K562 (cell line): Measurements from ENCODE around the gene TAP2. TPM values are rescaled to one million over a fixed set of nuclear protein-coding genes. Genes with fewer than 3 reads are reported as not detected.

Experiments used
- ATF1 ChIP-seq, 2 experiments: fragments of 450-650 bp in 1 of 2; IDR thresholded peaks; 2 replicates each; pipeline ENCODE4 v1.6.1; 2016; ENCODE audit warnings: missing compliant biosample characterization in 1 of 2, missing genetic modification characterization in 1 of 2
- CREM ChIP-seq: IDR thresholded peaks from 2 replicates; pipeline ENCODE4 v1.6.1; 2014; ENCODE audit warnings: antibody characterized with exemption, low read depth
- EP400 ChIP-seq: fragments of 450-650 bp; IDR thresholded peaks from 2 replicates; pipeline ENCODE4 v1.6.1; 2017; ENCODE audit warnings: antibody characterized with exemption, mild to moderate bottlenecking, moderate library complexity
- FOXP1 ChIP-seq: sonication (generic); formaldehyde crosslinking; IDR thresholded peaks from 2 replicates; pipeline ENCODE4 v1.8.0; 2022; ENCODE audit warnings: mild to moderate bottlenecking, missing genetic modification reagents
- GTF2F1 ChIP-seq: IDR thresholded peaks from 2 replicates; pipeline ENCODE4 v1.6.1; 2011; ENCODE audit warnings: low read depth, low read length, improper control_type of control experiment
- KLF16 ChIP-seq: IDR thresholded peaks from 2 replicates; pipeline ENCODE4 v1.6.1; 2016; ENCODE audit warnings: antibody characterized with exemption
- MBD2 ChIP-seq: sonication (generic); IDR thresholded peaks from 2 replicates; pipeline ENCODE4 v1.6.1; 2016; ENCODE audit warnings: low read depth, borderline replicate concordance
- NFYB ChIP-seq: IDR thresholded peaks from 2 replicates; pipeline ENCODE4 v1.6.1; 2011; ENCODE audit warnings: mild to moderate bottlenecking, moderate library complexity; ENCODE audit not compliant: insufficient read length; ENCODE audit errors: extremely low read depth
- RFX5 ChIP-seq: IDR thresholded peaks from 2 replicates; pipeline ENCODE4 v1.6.1; 2011; ENCODE audit warnings: low read depth, mild to moderate bottlenecking, improper control_type of control experiment, low read length
- SPI1 ChIP-seq: IDR thresholded peaks from 2 replicates; pipeline ENCODE4 v1.6.1; 2011; ENCODE audit warnings: low read depth, low read length, control low read depth, borderline replicate concordance
- TBP ChIP-seq: optimal IDR thresholded peaks from 2 replicates; pipeline ENCODE3; 2011; ENCODE audit warnings: low read depth, low read length, improper control_type of control experiment
- TOE1 ChIP-seq, 2 experiments: fragments of 450-650 bp in 1 of 2; sonication (generic) in 1 of 2; formaldehyde crosslinking in 1 of 2; IDR thresholded peaks; 2 replicates each; pipeline versions ENCODE4 v1.7.1 to v1.8.0; 2016 to 2022; ENCODE audit warnings: borderline replicate concordance in 2 of 2, mild to moderate bottlenecking in 2 of 2, antibody characterized with exemption in 1 of 2, inconsistent platforms in 1 of 2, low read depth in 1 of 2, missing genetic modification reagents in 1 of 2, moderate library complexity in 1 of 2
- VEZF1 ChIP-seq: fragments of 200-800 bp; sonication (Bioruptor generic); IDR thresholded peaks from 2 replicates; pipeline ENCODE4 v1.6.1; 2017; ENCODE audit warnings: missing genetic modification characterization, missing compliant biosample characterization
- YY1 ChIP-seq, 3 experiments: IDR thresholded peaks; 2 replicates each; pipeline ENCODE4 v1.6.1; 2011; ENCODE audit warnings: low read length in 2 of 3, mild to moderate bottlenecking in 2 of 3, moderate library complexity in 2 of 3, borderline replicate concordance in 1 of 3, control low read depth in 1 of 3, low read depth in 1 of 3; ENCODE audit not compliant: insufficient read depth in 3 of 3, insufficient replicate concordance in 2 of 3, control insufficient read depth in 1 of 3, insufficient read length in 1 of 3; ENCODE audit errors: extremely low read depth in 1 of 3
- polyA plus RNA-seq, 8 experiments: library from polyadenylated mRNA; depleted of rRNA in 4 of 8; stranded (reverse) in 5 of 8; unstranded in 3 of 8; fragments of >200 nt; fragmentation: Nextera tagmentation in 2 of 8; fragmentation: Illumina TruSeq in 1 of 8; extraction: Ambion mirVana in 2 of 8; extraction: Trizol in 1 of 8; gene quantifications; 2 replicates each; pipeline versions ENCODE4 v1.2.1 to v1.2.3, GENCODE V29; 2011 to 2014; ENCODE audit warnings: inconsistent platforms in 1 of 8, missing spikeins in 1 of 8
- total RNA-seq, 7 experiments: library from RNA; depleted of rRNA in 6 of 7; stranded (reverse); fragments of >200 nt in 6 of 7; fragmentation: Illumina TruSeq in 2 of 7; extraction: Trizol in 2 of 7; gene quantifications; 2 replicates each; pipeline versions ENCODE4 v1.2.1 to v1.2.3, GENCODE V29; 2011 to 2021; ENCODE audit warnings: low replicate concordance in 1 of 7
- TF ChIP-seq, protein P1 (sequence below), 2 experiments: fragments of 450-650 bp; IDR thresholded peaks; 2 replicates each; pipeline ENCODE4 v1.6.1; 2016; ENCODE audit warnings: mild to moderate bottlenecking in 2 of 2, borderline replicate concordance in 1 of 2, low read depth in 1 of 2, moderate library complexity in 1 of 2

Gene TAP2
- total and polyA plus RNA-seq, 9 of the 15 experiments (the other 6 are each of a cell fraction or from before 2014, with no cell fraction given) = 2.0 to 53.5 (median 19.6) TPM

DNA sequence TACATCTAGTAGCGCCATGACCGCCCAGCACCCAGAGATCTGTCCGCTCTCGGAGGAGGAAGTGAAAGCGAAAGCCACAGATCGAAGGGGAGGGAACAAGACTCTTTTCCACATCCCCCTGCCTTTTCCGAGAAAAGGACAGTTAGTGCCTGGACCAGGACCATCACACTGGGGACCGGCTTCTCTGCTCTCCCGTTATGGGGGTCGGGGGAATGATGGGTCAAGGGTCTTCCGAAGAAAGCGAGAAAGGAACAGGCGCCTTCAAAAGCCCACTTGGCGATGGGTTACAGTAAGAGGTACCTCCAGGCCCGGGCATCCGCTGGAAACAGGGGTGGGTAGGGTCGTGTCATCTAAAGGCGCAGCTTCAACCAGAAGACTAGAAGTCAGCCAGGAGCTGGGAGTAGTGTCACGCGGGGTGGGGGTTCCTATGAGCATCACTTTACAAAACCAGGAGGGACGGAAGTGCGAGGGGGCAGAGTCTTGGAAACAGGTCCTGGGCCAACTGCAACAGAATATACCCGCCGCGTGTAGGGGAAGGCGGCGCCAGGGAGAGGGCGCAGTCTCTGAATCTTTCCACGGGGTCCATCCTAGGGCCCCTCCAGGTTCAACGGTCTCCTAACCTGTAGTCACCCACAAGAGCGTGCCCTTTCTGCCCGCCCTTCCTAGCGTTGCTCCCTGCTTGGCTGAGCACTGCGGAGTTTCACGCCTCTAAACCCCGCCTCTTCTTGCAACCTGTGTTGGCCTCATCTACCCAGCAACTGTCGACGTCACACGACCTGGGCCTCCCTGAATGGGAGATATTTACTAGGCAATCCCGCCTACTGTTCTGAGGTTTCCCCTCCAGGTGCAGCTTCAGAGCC is 5.7 kb upstream of the TAP2 start, which contains the start of gene PSMB8 (continued):
- TF ChIP-seq, protein P1, sequence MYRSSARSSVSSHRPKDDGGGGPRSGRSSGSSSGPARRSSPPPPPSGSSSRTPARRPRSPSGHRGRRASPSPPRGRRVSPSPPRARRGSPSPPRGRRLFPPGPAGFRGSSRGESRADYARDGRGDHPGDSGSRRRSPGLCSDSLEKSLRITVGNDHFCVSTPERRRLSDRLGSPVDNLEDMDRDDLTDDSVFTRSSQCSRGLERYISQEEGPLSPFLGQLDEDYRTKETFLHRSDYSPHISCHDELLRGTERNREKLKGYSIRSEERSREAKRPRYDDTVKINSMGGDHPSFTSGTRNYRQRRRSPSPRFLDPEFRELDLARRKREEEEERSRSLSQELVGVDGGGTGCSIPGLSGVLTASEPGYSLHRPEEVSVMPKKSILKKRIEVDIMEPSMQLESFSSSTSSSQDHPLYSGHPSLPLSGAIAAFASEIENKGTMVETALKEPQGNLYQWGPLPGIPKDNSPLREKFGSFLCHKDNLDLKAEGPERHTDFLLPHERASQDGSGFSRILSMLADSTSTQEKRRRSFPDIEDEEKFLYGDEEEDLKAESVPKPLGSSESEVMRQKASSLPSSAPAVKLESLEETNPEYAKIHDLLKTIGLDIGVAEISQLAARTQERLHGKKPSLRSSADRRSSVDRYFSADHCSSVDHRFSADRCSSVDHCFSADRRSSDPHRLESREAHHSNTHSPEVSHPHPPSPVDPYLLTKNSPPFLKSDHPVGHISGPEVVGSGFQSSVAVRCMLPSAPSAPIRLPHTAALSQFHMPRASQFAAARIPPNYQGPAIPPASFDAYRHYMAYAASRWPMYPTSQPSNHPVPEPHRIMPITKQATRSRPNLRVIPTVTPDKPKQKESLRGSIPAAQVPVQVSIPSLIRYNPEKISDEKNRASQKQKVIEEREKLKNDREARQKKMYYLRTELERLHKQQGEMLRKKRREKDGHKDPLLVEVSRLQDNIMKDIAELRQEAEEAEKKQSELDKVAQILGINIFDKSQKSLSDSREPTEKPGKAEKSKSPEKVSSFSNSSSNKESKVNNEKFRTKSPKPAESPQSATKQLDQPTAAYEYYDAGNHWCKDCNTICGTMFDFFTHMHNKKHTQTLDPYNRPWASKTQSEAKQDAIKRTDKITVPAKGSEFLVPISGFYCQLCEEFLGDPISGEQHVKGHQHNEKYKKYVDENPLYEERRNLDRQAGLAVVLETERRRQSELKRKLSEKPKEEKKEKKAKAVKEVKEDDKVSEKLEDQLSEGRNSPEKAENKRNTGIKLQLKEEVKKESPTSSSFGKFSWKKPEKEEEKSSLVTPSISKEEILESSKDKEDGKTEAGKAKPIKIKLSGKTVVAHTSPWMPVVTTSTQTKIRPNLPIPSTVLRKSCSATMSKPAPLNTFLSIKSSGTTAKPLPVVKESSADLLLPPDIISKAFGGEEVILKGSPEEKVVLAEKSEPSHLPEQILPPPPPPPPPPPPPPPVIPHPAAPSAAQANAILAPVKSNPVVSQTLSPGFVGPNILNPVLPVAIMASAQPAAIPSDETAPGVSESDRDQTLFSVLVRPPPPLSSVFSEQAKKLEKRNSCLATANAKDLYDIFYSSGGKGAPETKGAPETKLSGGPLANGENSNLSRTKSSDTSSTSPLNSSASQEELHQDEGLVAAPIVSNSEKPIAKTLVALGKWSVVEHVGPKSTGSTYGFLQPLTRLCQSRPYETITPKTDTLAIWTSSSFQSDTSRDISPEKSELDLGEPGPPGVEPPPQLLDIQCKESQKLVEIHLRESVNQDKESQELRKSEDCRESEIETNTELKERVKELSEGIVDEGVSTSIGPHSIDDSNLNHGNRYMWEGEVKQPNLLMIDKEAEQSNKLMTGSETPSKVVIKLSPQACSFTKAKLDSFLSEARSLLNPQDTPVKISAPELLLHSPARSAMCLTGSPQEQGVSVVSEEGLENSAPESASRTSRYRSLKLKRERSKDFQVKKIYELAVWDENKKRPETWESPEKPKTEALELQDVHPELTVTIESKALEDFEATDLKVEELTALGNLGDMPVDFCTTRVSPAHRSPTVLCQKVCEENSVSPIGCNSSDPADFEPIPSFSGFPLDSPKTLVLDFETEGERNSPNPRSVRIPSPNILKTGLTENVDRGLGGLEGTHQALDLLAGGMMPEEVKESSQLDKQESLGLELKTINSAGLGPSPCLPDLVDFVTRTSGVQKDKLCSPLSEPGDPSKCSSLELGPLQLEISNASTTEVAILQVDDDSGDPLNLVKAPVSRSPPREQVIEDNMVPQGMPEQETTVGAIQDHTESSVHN (IDR thresholded peaks at IDR 0.05; ENCODE audit: borderline replicate concordance in 1 of 2, low read depth in 1 of 2) = peak in 1 of 2 experiments; percentile 40; a peak in 1 of 4 replicates
- TF ChIP-seq SPI1 = 0 out of 2 replicates have a peak, but pooled peaks have one; percentile 49
- TF ChIP-seq TOE1 (IDR thresholded peaks at IDR 0.05; ENCODE audit: borderline replicate concordance) = no peak
- no peak for TF ChIP-seq TOE1 (CRISPR knock-in tag; IDR thresholded peaks at IDR 0.05; ENCODE audit: borderline replicate concordance, low read depth)
- peak; percentile 54; the same call in 1 of the 2 replicates for TF ChIP-seq ATF1 (CRISPR knock-in tag; IDR thresholded peaks at IDR 0.05)
- peak; percentile 97 for TF ChIP-seq ATF1 (tag; IDR thresholded peaks at IDR 0.05)
- TF ChIP-seq TBP = no peak
- no peak for TF ChIP-seq MBD2
- no peak for TF ChIP-seq KLF16
- TF ChIP-seq VEZF1 (CRISPR knock-in tag) = peak; percentile 34; the same call in 1 of the 2 replicates
- TF ChIP-seq GTF2F1 = peak; percentile 92; the same call in 1 of the 2 replicates
- peak; percentile 98 for TF ChIP-seq CREM
- TF ChIP-seq EP400 = peak; percentile 64
- TF ChIP-seq RFX5 = peak; percentile 99
- 0 out of 2 replicates have a peak, but pooled peaks have one; percentile 57 for TF ChIP-seq FOXP1
- peak; percentile 38 for TF ChIP-seq NFYB
- TF ChIP-seq YY1 (IDR thresholded peaks at IDR 0.05; ENCODE audit: borderline replicate concordance in 1 of 3, control insufficient read depth in 1 of 3, extremely low read depth in 1 of 3, insufficient read depth in 3 of 3, insufficient read length in 1 of 3, insufficient replicate concordance in 2 of 3, low read depth in 1 of 3, low read length in 2 of 3) = no peak
